Measurements from ENCODE around the gene UBR4.

GRCh38 chr1:19083081-19083480, 127.0 kb downstream of the UBR4 start:
- no peak for TF ChIP-seq CTCF (IDR thresholded peaks at IDR 0.05; ENCODE audit: borderline replicate concordance, extremely low read depth, low read length, poor library complexity, severe bottlenecking)
- TF ChIP-seq EZH2 (IDR thresholded peaks at IDR 0.05; ENCODE audit: borderline replicate concordance, low read depth, low read length, severe bottlenecking): no peak
